Measurements from ENCODE around the gene NUDT19. TPM values are rescaled to one million over a fixed set of nuclear protein-coding genes. Genes with fewer than 3 reads are reported as not detected.

NUDT19 gene
- total RNA-seq, 1 donor from 2014 or later: 12.5 TPM

DNA sequence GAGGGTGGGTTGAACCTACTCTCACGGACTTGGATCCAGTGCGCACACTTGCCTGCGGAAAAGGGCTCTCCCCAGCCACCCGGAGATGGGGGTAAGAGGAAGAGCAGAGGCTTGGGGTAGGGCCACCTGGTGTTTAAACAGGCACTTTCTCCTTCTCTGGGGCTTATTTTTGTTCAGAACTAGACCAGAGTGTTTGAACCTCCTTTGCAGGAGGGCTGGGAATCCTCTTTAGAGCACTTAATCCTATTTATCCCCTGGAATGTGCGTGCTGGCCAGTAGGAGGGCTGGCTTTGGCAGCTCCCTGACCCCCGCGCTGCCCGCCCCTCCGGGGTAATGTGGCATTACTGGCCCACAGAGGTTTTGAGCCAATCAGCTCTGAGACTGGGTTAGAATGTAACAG, 14.0 kb upstream of the NUDT19 start:
- Histone ChIP-seq H3K36me3 (no peaks in the 10 kb centered on the region), H3K4me3 (no peak overlapping the region), H3K27ac (no peak overlapping the region), H3K9me3 (no peaks in the 10 kb centered on the region), H3K4me1 (peaks cover 25% of the 10 kb centered on the region), H3K27me3 (no peaks in the 10 kb centered on the region)
- intact Hi-C loops (cut with DNase I): no loop called here
- no peak for DNase-seq (ENCODE audit: extremely low spot score in 2 of 2)
- TF ChIP-seq POLR2A (IDR thresholded peaks at IDR 0.05): no peak
- TF ChIP-seq, protein P1, sequence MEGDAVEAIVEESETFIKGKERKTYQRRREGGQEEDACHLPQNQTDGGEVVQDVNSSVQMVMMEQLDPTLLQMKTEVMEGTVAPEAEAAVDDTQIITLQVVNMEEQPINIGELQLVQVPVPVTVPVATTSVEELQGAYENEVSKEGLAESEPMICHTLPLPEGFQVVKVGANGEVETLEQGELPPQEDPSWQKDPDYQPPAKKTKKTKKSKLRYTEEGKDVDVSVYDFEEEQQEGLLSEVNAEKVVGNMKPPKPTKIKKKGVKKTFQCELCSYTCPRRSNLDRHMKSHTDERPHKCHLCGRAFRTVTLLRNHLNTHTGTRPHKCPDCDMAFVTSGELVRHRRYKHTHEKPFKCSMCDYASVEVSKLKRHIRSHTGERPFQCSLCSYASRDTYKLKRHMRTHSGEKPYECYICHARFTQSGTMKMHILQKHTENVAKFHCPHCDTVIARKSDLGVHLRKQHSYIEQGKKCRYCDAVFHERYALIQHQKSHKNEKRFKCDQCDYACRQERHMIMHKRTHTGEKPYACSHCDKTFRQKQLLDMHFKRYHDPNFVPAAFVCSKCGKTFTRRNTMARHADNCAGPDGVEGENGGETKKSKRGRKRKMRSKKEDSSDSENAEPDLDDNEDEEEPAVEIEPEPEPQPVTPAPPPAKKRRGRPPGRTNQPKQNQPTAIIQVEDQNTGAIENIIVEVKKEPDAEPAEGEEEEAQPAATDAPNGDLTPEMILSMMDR (IDR thresholded peaks at IDR 0.05): no peak

DNA sequence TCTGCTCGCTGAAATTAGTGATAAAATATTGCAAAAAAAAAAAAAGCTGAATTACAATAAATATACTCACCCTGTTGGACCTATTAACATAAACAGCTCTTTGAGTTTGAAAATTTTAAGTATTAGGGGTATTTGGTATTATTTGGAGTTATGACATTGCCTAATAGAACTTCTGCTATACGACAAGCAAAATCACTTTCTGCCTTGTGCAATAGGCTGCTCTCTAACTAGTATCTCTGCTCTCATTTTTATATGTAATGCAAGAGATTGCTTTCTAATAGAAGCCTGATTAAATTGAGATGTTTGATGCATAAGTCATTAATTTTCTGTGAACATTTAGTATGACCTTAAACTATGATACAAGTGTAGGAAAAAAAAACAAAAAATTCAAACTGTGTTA, 10.6 kb upstream of the NUDT19 start:
- no peak for DNase-seq (ENCODE audit: extremely low spot score in 2 of 2)
- Histone ChIP-seq H3K9me3 (no peaks in the 10 kb centered on the region), H3K4me1 (peaks cover 3% of the 10 kb centered on the region), H3K36me3 (no peaks in the 10 kb centered on the region), H3K4me3 (no peak overlapping the region), H3K27ac (no peak overlapping the region), H3K27me3 (no peaks in the 10 kb centered on the region)
- TF ChIP-seq POLR2AphosphoS5 (IDR thresholded peaks at IDR 0.05; ENCODE audit: insufficient read depth in 1 of 2, low read depth in 1 of 2): no peak
- no peak for TF ChIP-seq POLR2A (IDR thresholded peaks at IDR 0.05)
- TF ChIP-seq, protein P1 (IDR thresholded peaks at IDR 0.05): no peak
- intact Hi-C loops (cut with DNase I): no loop called here

GRCh38 chr19:32682317-32682716, 9.3 kb upstream of the NUDT19 start:
- TF ChIP-seq, protein P1 (IDR thresholded peaks at IDR 0.05): no peak
- no peak for TF ChIP-seq POLR2AphosphoS5 (IDR thresholded peaks at IDR 0.05; ENCODE audit: insufficient read depth in 1 of 2, low read depth in 1 of 2)
- no peak for TF ChIP-seq POLR2A (IDR thresholded peaks at IDR 0.05)
- intact Hi-C loops (cut with DNase I): no loop called here
- no peak overlapping the region for H3K27ac ChIP-seq

DNA sequence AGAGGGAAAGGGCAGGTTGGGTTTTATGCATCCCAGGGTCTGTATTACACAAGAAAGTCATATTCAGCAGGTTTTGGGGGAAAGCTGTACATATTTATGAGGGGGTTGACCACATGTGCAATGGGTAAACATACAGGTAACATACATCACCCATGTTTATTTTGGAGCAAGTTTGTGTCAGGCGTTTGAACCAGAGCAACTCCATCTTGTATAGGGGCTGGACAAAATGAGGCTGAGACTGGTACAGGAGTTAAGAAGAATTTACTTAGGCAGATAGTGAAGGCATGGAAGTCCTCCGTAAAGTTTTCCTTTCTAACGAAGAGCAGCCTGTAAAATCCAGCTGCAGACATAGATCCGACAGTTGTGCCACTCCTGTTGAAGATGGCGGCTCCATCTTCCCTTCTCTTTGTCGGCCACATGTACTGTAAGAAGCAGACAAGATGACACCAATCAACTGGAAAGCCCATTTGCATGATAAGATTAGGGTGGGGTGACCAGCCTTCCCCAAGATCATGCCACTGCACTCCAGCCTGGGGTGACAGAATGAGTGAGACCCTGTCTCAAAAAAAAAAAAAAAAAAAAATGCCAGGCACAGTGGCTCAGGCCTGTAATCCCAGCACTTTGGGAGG, 4.7 kb upstream of the NUDT19 start:
- H3K9me3 ChIP-seq: no peaks in the 10 kb centered on the region
- no peaks in the 10 kb centered on the region for H3K36me3 ChIP-seq
- intact Hi-C loops (cut with DNase I): no loop called here
- H3K27ac ChIP-seq: no peak overlapping the region
- TF ChIP-seq POLR2AphosphoS5 (IDR thresholded peaks at IDR 0.05; ENCODE audit: insufficient read depth in 1 of 2, low read depth in 1 of 2) (no peak), POLR2A (IDR thresholded peaks at IDR 0.05) (no peak)
- TF ChIP-seq, protein P1 (IDR thresholded peaks at IDR 0.05): no peak
- no peak overlapping the region for H3K4me3 ChIP-seq
- H3K4me1 ChIP-seq: peaks cover 16% of the 10 kb centered on the region
- no peak for DNase-seq (ENCODE audit: extremely low spot score in 2 of 2)
- no peaks in the 10 kb centered on the region for H3K27me3 ChIP-seq

More at GRCh38 chr19:32682317-32682716, 9.3 kb upstream of the NUDT19 start:
- Histone ChIP-seq H3K4me3 (no peak overlapping the region), H3K9me3 (no peaks in the 10 kb centered on the region), H3K27me3 (no peaks in the 10 kb centered on the region), H3K36me3 (no peaks in the 10 kb centered on the region), H3K4me1 (no peaks in the 10 kb centered on the region)
- DNase-seq (ENCODE audit: extremely low spot score in 2 of 2): no peak

- H3K27ac ChIP-seq: no peak overlapping the region
- no peaks in the 10 kb centered on the region for H3K27me3 ChIP-seq
- H3K36me3 ChIP-seq: no peaks in the 10 kb centered on the region
- intact Hi-C loops (cut with DNase I): no loop called here
- no peak for DNase-seq (ENCODE audit: extremely low spot score in 2 of 2)
- no peak overlapping the region for H3K4me3 ChIP-seq
- TF ChIP-seq POLR2A (IDR thresholded peaks at IDR 0.05) (no peak), POLR2AphosphoS5 (IDR thresholded peaks at IDR 0.05; ENCODE audit: insufficient read depth in 1 of 2, low read depth in 1 of 2) (no peak)
- TF ChIP-seq, protein P1 (IDR thresholded peaks at IDR 0.05): no peak
- no peaks in the 10 kb centered on the region for H3K9me3 ChIP-seq
- peaks cover 19% of the 10 kb centered on the region for H3K4me1 ChIP-seq
These were observed 3.9 kb upstream of the NUDT19 start for GRCh38 chr19:32687681-32688080.

All from vagina (tissue), 2 donors.